GM12878 (cell line): ENCODE data around the gene ISCA2. TPM values are rescaled to one million over a fixed set of nuclear protein-coding genes. Genes with fewer than 3 reads are reported as not detected.

ENCODE experiments used
- ATAC-seq: fragments of 200-7000 bp; cut with Tn5 transposase; 3 replicates; pipeline ENCODE4 v1.9.1; 2020; ENCODE audit warnings: mild to moderate bottlenecking, moderate library complexity
- BruUV-seq: library from RNA; stranded (reverse); fragments of 400-500 nt; replicated peaks from 2 replicates; lab custom pipeline; 2021; lab: Mats Ljungman, UMichigan
- CTCF ChIA-PET: fragments of 300-600 bp; sonication (Branson Sonifier 250); formaldehyde crosslinking; extraction: SDS; loops from one replicate; lab custom pipeline; 2021; ENCODE audit warnings: inconsistent platforms; lab: Yijun Ruan, JAX
- POLR2A ChIA-PET: fragments of 350-600 bp; formaldehyde crosslinking; extraction: SDS; loops from one replicate; lab custom pipeline; 2021; ENCODE audit warnings: inconsistent platforms; lab: Charles Lee
- RAD21 ChIA-PET: fragments of 300-600 bp; sonication (Branson Sonifier 250); formaldehyde crosslinking; loops from one replicate; lab custom pipeline; 2023; ENCODE audit warnings: antibody characterized with exemption; ENCODE audit not compliant: unreplicated experiment; lab: Charles Lee
- SMC1A ChIA-PET: fragments of 300-600 bp; sonication (Branson Sonifier 250); formaldehyde crosslinking; loops from one replicate; lab custom pipeline; 2023; ENCODE audit not compliant: unreplicated experiment, uncharacterized antibody; lab: Charles Lee
- DNase-seq: peaks from one replicate; pipeline ENCODE4 v3.0.0-alpha.2; 2011; ENCODE audit warnings: low read depth, low spot score
- FAIRE-seq: peaks from 3 replicates; lab custom pipeline; 2011; peaks lifted over from hg19 to GRCh38; lab: Jason Lieb, UNC
- H2AFZ ChIP-seq: 2 replicates; pipeline ENCODE4 v1.6.0; 2011; ENCODE audit warnings: low read depth, low read length, control low read depth; ENCODE audit not compliant: control insufficient read depth
- H3K27ac ChIP-seq: 2 replicates; pipeline ENCODE4 v1.5.1; 2011; ENCODE audit warnings: control low read depth; ENCODE audit not compliant: control insufficient read depth, insufficient read depth
- H3K27me3 ChIP-seq, 2 experiments: replicated peaks in 1 of 2; 2 replicates each; pipeline versions ENCODE4 v1.6.0 to v1.6.1; 2011; ENCODE audit warnings: low read length in 1 of 2; ENCODE audit not compliant: control insufficient read depth in 2 of 2, insufficient read depth in 2 of 2
- H3K36me3 ChIP-seq, 2 experiments: 2 replicates each; pipeline ENCODE4 v1.5.1; 2011; ENCODE audit warnings: low read length in 1 of 2; ENCODE audit not compliant: control insufficient read depth in 2 of 2, insufficient read depth in 2 of 2
- H3K4me1 ChIP-seq: 2 replicates; pipeline ENCODE4 v1.6.1; 2011; ENCODE audit warnings: mild to moderate bottlenecking, low read length, moderate library complexity, mixed read lengths; ENCODE audit not compliant: control insufficient read depth, insufficient read depth
- H3K4me2 ChIP-seq: 2 replicates; pipeline ENCODE4 v1.6.0; 2011; ENCODE audit warnings: control low read depth; ENCODE audit not compliant: control insufficient read depth, insufficient read depth
- H3K4me3 ChIP-seq: fragments of 200-600 bp; sonication (generic); 2 replicates; pipeline ENCODE4 v1.5.1; 2016
- H3K79me2 ChIP-seq: 2 replicates; pipeline ENCODE4 v1.6.0; 2011; ENCODE audit warnings: low read length; ENCODE audit not compliant: control insufficient read depth, insufficient read depth
- H3K9ac ChIP-seq: 2 replicates; pipeline ENCODE4 v1.8.0; 2011; ENCODE audit warnings: low read length, control low read depth, mixed read lengths; ENCODE audit not compliant: control insufficient read depth, insufficient read depth
- H3K9me3 ChIP-seq: replicated peaks from 3 replicates; pipeline ENCODE4 v1.5.1; 2011; ENCODE audit warnings: mild to moderate bottlenecking, low read length; ENCODE audit not compliant: control insufficient read depth, insufficient read depth
- H4K20me1 ChIP-seq: 2 replicates; pipeline ENCODE4 v1.6.0; 2011; ENCODE audit not compliant: control insufficient read depth, insufficient read depth
- BACH1 ChIP-seq: fragments of 450-650 bp; IDR thresholded peaks from 2 replicates; pipeline ENCODE4 v1.6.1; 2017; ENCODE audit warnings: mild to moderate bottlenecking, borderline replicate concordance
- CBX3 ChIP-seq: fragments of 200-600 bp; sonication (generic); IDR thresholded peaks from 2 replicates; pipeline ENCODE4 v1.6.1; 2016; ENCODE audit warnings: low read depth, borderline replicate concordance
- HCFC1 ChIP-seq: fragments of 150-350 bp; IDR thresholded peaks from 2 replicates; pipeline ENCODE4 v1.6.1; 2014; ENCODE audit warnings: low read length
- KLF5 ChIP-seq: fragments of 450-650 bp; IDR thresholded peaks from 2 replicates; pipeline ENCODE4 v1.6.1; 2014; ENCODE audit warnings: mild to moderate bottlenecking; ENCODE audit not compliant: partially characterized antibody
- MTA2 ChIP-seq: fragments of 450-650 bp; IDR thresholded peaks from 2 replicates; pipeline ENCODE4 v1.6.1; 2016; ENCODE audit warnings: low read depth, mild to moderate bottlenecking, moderate library complexity
- RAD21 ChIP-seq: IDR thresholded peaks from 2 replicates; pipeline ENCODE4 v1.6.1; 2011; ENCODE audit warnings: mild to moderate bottlenecking, low read depth, low read length, moderate library complexity; ENCODE audit not compliant: insufficient read depth
- SKIL ChIP-seq: fragments of 450-650 bp; IDR thresholded peaks from 2 replicates; pipeline ENCODE4 v1.6.1; 2017; ENCODE audit warnings: mild to moderate bottlenecking, low read depth, inconsistent platforms; ENCODE audit not compliant: poor library complexity, severe bottlenecking
- SUPT20H ChIP-seq: IDR thresholded peaks from 2 replicates; pipeline ENCODE4 v1.6.1; 2011; ENCODE audit warnings: low read depth, mild to moderate bottlenecking, low read length, moderate library complexity, borderline replicate concordance; ENCODE audit not compliant: control insufficient read depth
- TAF1 ChIP-seq: IDR thresholded peaks from 2 replicates; pipeline ENCODE4 v1.6.1; 2011; ENCODE audit warnings: mild to moderate bottlenecking, low read depth, low read length, borderline replicate concordance
- ZBTB33 ChIP-seq: fragments of 450-650 bp; IDR thresholded peaks from 2 replicates; pipeline ENCODE4 v1.6.1; 2017; ENCODE audit warnings: mild to moderate bottlenecking
- WGBS: methylation state at CpG from one replicate; pipeline ENCODE4 v1.1.6; 2016; ENCODE audit warnings: low lambda C conversion rate; ENCODE audit not compliant: insufficient replicate concordance, insufficient coverage; ENCODE audit errors: missing lambda C conversion rate; 5-methylcytosine and 5-hydroxymethylcytosine counted together
- in situ Hi-C: fragments of 300-500 bp; cut with MboI; formaldehyde crosslinking; loops from 9 replicates; pipeline ENCODE4 v1.14.3; 2018; ENCODE audit warnings: mixed read lengths
- intact Hi-C: fragments of 100-400 bp; cut with micrococcal nuclease; formaldehyde crosslinking; loops from one replicate; pipeline ENCODE4 v1.14.2; 2022; ENCODE audit not compliant: unreplicated experiment
- polyA plus RNA-seq, 11 experiments: library from polyadenylated mRNA; depleted of rRNA in 4 of 11; unstranded in 6 of 11; stranded (reverse) in 5 of 11; fragments of >200 nt; fragmentation: Nextera tagmentation in 4 of 11; fragmentation: Illumina TruSeq in 1 of 11; extraction: Ambion mirVana in 4 of 11; extraction: Trizol in 1 of 11; gene quantifications; 1 replicate in 1 of 11; 2 replicates in 10 of 11; pipeline versions ENCODE4 v1.2.1 to v1.2.3, GENCODE V29; 2011 to 2016; ENCODE audit warnings: inconsistent platforms in 2 of 11, missing spikeins in 2 of 11, low read depth in 1 of 11
- total RNA-seq, 4 experiments: library from RNA; depleted of rRNA in 3 of 4; stranded (reverse); fragments of >200 nt in 3 of 4; fragmentation: Illumina TruSeq in 1 of 4; extraction: Trizol in 1 of 4; gene quantifications; 2 replicates each; pipeline versions ENCODE4 v1.2.1 to v1.2.3, GENCODE V29; 2013 to 2021
- TF ChIP-seq, protein P1 (sequence below): fragments of 450-650 bp; IDR thresholded peaks from 2 replicates; pipeline ENCODE4 v1.6.1; 2017; ENCODE audit warnings: mild to moderate bottlenecking, moderate library complexity
- TF ChIP-seq, protein P2 (sequence below), 3 experiments: IDR thresholded peaks in 2 of 3; conservative IDR thresholded peaks in 1 of 3; 2 replicates each; pipeline ENCODE4 v1.5.1; 2011; ENCODE audit warnings: low read depth in 3 of 3, low read length in 3 of 3, mild to moderate bottlenecking in 3 of 3, control low read depth in 2 of 3, moderate library complexity in 2 of 3, inconsistent platforms in 1 of 3, mixed read lengths in 1 of 3; ENCODE audit not compliant: control insufficient read depth in 2 of 3, insufficient read depth in 1 of 3; ENCODE audit errors: extremely low read depth in 1 of 3

The ISCA2 gene
- total and polyA plus RNA-seq, 10 of the 15 experiments (the other 5 are each of a cell fraction or from before 2014, with no cell fraction given): 7.5 to 116 (median 32.5) TPM

- Histone ChIP-seq H3K79me2 (no peaks in the 10 kb centered on the region), H3K27me3 (no peaks in the 10 kb centered on the region; a peak in 2 of 4 replicates)
- CTCF ChIA-PET: no interaction called here
- SMC1A ChIA-PET: no interaction called here
- in situ Hi-C loops: no loop called here
- POLR2A ChIA-PET: no interaction called here
- TF ChIP-seq, protein P1, sequence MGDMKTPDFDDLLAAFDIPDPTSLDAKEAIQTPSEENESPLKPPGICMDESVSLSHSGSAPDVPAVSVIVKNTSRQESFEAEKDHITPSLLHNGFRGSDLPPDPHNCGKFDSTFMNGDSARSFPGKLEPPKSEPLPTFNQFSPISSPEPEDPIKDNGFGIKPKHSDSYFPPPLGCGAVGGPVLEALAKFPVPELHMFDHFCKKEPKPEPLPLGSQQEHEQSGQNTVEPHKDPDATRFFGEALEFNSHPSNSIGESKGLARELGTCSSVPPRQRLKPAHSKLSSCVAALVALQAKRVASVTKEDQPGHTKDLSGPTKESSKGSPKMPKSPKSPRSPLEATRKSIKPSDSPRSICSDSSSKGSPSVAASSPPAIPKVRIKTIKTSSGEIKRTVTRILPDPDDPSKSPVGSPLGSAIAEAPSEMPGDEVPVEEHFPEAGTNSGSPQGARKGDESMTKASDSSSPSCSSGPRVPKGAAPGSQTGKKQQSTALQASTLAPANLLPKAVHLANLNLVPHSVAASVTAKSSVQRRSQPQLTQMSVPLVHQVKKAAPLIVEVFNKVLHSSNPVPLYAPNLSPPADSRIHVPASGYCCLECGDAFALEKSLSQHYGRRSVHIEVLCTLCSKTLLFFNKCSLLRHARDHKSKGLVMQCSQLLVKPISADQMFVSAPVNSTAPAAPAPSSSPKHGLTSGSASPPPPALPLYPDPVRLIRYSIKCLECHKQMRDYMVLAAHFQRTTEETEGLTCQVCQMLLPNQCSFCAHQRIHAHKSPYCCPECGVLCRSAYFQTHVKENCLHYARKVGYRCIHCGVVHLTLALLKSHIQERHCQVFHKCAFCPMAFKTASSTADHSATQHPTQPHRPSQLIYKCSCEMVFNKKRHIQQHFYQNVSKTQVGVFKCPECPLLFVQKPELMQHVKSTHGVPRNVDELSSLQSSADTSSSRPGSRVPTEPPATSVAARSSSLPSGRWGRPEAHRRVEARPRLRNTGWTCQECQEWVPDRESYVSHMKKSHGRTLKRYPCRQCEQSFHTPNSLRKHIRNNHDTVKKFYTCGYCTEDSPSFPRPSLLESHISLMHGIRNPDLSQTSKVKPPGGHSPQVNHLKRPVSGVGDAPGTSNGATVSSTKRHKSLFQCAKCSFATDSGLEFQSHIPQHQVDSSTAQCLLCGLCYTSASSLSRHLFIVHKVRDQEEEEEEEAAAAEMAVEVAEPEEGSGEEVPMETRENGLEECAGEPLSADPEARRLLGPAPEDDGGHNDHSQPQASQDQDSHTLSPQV: no peak
- TF ChIP-seq HCFC1: no peak
- TF ChIP-seq TAF1: no peak
- TF ChIP-seq SUPT20H: no peak
- no peak for TF ChIP-seq KLF5
- no peak for TF ChIP-seq ZBTB33
- TF ChIP-seq CBX3: no peak
- TF ChIP-seq, protein P2, sequence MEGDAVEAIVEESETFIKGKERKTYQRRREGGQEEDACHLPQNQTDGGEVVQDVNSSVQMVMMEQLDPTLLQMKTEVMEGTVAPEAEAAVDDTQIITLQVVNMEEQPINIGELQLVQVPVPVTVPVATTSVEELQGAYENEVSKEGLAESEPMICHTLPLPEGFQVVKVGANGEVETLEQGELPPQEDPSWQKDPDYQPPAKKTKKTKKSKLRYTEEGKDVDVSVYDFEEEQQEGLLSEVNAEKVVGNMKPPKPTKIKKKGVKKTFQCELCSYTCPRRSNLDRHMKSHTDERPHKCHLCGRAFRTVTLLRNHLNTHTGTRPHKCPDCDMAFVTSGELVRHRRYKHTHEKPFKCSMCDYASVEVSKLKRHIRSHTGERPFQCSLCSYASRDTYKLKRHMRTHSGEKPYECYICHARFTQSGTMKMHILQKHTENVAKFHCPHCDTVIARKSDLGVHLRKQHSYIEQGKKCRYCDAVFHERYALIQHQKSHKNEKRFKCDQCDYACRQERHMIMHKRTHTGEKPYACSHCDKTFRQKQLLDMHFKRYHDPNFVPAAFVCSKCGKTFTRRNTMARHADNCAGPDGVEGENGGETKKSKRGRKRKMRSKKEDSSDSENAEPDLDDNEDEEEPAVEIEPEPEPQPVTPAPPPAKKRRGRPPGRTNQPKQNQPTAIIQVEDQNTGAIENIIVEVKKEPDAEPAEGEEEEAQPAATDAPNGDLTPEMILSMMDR (IDR thresholded peaks at IDR 0.05 in 2 of 3, conservative IDR thresholded peaks at IDR 0.05 in 1 of 3; ENCODE audit: control insufficient read depth in 2 of 3, extremely low read depth in 1 of 3, insufficient read depth in 1 of 3, low read depth in 3 of 3, low read length in 3 of 3): no peak
- no peak for TF ChIP-seq SKIL
- no peak for TF ChIP-seq BACH1
- no peak for TF ChIP-seq MTA2
- no peak for TF ChIP-seq RAD21
- TF ChIP-seq, all 136 proteins: peak for 0
- WGBS: 43% methylated on average over 10 of the region's 10 CpGs
- no peak for ATAC-seq
- no peak for DNase-seq
- no peak overlapping the region for H3K27ac ChIP-seq
- H3K9ac ChIP-seq: no peak overlapping the region
- H3K36me3 ChIP-seq: no peaks in the 10 kb centered on the region
- intact Hi-C loops: no loop called here
- no peak overlapping the region for H3K4me3 ChIP-seq
- no peak overlapping the region for H3K4me2 ChIP-seq
- H3K4me1 ChIP-seq: peaks cover 9% of the 10 kb centered on the region
- no peaks in the 10 kb centered on the region for H3K9me3 ChIP-seq
- RAD21 ChIA-PET: no interaction called here
- no peak overlapping the region for H2AFZ ChIP-seq
- no TSS peak for BruUV-seq
- H4K20me1 ChIP-seq: no peaks in the 10 kb centered on the region
- FAIRE-seq: no peak
Measured at GRCh38 chr14:74509587-74510222, 16.1 kb downstream of the ISCA2 start.
